AG04450 (cell line): ENCODE results near the gene NPIPB2. TPM values are rescaled to one million over a fixed set of nuclear protein-coding genes. Genes with fewer than 3 reads are reported as not detected.

ENCODE experiments used
- CTCF ChIA-PET: fragments of 300-600, 350-600 bp; formaldehyde crosslinking; extraction: SDS; loops from one replicate; lab custom pipeline; 2022; ENCODE audit warnings: antibody characterized with exemption, inconsistent platforms; lab: Charles Lee
- POLR2A ChIA-PET: fragments of 350-600 bp; formaldehyde crosslinking; extraction: SDS; loops from one replicate; lab custom pipeline; 2021; ENCODE audit warnings: antibody characterized with exemption, inconsistent platforms; lab: Yijun Ruan, JAX
- DNase-seq: peaks from one replicate; pipeline ENCODE4 v3.0.0-alpha.2; 2011; ENCODE audit warnings: low read depth, low spot score
- H3K27ac ChIP-seq: one replicate; pipeline ENCODE4 v1.5.1; 2012; ENCODE audit warnings: low read depth, low read length, control low read depth
- H3K27me3 ChIP-seq: one replicate; pipeline ENCODE4 v1.6.0; 2012; ENCODE audit warnings: low read length; ENCODE audit not compliant: control insufficient read depth, insufficient read depth
- H3K4me3 ChIP-seq: 2 replicates; pipeline ENCODE4 v1.5.1; 2011; ENCODE audit warnings: mild to moderate bottlenecking, low read depth, low read length, control low read depth
- H3K9me3 ChIP-seq: 2 replicates; pipeline ENCODE4 v1.5.1; 2012; ENCODE audit warnings: low read length; ENCODE audit not compliant: control insufficient read depth, insufficient read depth
- polyA plus RNA-seq: library from polyadenylated mRNA; depleted of rRNA; stranded (reverse); fragments of >200 nt; gene quantifications from 2 replicates; pipeline ENCODE4 v1.2.3, GENCODE V29; 2011
- TF ChIP-seq, protein P1 (sequence below): IDR thresholded peaks from 2 replicates; pipeline ENCODE4 v1.5.1; 2011; ENCODE audit warnings: low read depth, low read length, control low read depth, inconsistent platforms

Gene NPIPB2
- polyA plus RNA-seq, 1 experiment, result 5.2 TPM

DNA sequence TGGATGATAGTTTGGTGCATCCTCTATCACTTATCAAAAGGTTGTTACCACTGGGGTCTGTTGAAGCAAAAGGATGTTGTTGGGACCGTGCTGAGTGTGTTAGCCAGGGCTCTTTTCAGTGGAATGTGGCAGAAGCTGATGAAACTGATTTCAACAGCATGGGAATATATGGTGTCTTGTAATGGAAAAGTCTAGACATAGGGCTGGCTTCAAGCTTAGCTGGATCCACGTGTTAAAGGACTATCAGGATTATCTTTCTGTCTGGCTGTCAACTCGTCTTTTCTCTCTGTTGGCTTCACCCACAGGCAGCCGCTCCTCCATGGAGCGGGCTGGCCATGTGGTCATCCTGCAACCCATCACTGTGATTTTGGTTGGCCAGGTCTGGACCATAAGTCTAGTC lies 43.4 kb upstream of the NPIPB2 start:
- Histone ChIP-seq H3K4me3 (no peak overlapping the region), H3K27me3 (no peaks in the 10 kb centered on the region), H3K9me3 (no peaks in the 10 kb centered on the region), H3K27ac (no peak overlapping the region)
- no peak for DNase-seq
- ChIA-PET POLR2A (no interaction called here), CTCF (interaction anchor here (0.7 kb wide), 1 partner anchor 83 kb away, joined by 4 read pairs; no protein-coding TSS in a partner anchor)
- TF ChIP-seq, protein P1, sequence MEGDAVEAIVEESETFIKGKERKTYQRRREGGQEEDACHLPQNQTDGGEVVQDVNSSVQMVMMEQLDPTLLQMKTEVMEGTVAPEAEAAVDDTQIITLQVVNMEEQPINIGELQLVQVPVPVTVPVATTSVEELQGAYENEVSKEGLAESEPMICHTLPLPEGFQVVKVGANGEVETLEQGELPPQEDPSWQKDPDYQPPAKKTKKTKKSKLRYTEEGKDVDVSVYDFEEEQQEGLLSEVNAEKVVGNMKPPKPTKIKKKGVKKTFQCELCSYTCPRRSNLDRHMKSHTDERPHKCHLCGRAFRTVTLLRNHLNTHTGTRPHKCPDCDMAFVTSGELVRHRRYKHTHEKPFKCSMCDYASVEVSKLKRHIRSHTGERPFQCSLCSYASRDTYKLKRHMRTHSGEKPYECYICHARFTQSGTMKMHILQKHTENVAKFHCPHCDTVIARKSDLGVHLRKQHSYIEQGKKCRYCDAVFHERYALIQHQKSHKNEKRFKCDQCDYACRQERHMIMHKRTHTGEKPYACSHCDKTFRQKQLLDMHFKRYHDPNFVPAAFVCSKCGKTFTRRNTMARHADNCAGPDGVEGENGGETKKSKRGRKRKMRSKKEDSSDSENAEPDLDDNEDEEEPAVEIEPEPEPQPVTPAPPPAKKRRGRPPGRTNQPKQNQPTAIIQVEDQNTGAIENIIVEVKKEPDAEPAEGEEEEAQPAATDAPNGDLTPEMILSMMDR, result no peak

DNA sequence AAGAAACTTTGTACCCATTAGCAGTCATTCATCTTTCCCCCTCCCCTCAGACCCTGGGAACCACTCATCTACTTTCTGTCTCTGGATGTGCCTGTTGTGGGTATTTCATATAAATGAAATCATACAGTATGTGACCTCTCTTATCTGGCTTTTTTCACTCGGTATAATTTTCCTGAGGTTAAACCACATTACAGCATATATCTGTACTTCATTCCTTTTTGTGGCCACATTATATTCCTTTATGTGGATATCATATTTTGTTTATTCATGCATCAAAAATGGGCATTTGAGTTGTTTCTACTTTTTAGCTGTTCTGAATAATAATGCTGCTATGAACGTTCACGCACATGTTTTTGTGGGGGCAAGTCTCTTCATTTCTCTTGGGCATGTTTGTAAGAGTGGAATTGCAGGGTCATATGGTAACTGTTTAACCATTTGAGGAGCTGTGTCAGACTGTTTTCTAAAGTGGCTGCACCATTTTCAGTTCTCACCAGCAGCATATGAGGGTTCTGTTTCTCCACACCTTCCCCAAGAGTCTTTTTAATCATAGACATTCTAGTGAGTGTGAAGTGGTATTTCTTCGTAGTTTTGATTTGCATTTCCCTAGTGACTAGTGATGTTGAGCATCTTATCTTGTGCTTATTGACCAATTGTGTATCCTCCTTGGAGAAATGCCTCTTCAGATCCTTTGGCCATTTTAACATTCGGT lies 38.4 kb upstream of the NPIPB2 start:
- Histone ChIP-seq H3K27ac (no peak overlapping the region), H3K9me3 (no peaks in the 10 kb centered on the region; the same call in 1 of the 2 replicates), H3K27me3 (no peaks in the 10 kb centered on the region), H3K4me3 (no peak overlapping the region)
- no peak for DNase-seq
- ChIA-PET POLR2A (no interaction called here), CTCF (interaction anchor here (1.1 kb wide), 1 partner anchor 88 kb away, joined by 6 read pairs; no protein-coding TSS in a partner anchor)
- TF ChIP-seq, protein P1, result no peak

DNA sequence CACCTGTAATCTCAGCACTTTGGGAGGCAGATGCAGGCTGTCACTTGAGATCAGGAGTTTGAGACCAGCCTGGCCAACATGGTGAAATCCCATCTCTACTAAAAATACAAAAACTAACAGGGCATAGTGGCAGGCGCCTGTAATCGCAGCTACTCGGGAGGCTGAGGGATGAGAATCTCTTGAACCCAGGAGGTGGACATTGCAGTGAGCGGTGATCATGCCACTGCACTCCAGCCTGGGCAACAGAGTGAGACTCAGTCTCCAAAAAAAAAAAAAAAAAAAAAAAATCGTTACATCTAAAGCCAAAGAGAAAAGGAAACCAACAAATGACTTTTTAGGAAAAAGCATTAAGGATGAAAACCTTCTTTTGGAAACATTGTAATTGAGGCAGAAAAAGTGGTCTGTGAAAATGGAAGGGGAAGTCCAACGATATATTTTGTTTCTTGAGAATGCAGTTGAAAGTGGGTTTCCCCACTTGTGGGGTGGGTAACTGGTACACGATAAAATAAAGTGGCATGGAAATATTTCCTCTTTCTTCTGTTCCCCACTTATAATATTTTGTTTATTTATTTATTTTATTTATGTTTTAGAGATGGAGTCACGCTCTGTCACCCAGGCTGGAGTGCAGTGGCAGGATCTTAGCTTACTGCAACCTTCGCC lies 37.3 kb upstream of the NPIPB2 start:
- POLR2A ChIA-PET, result no interaction called here
- Histone ChIP-seq H3K27ac (no peak overlapping the region), H3K9me3 (no peaks in the 10 kb centered on the region; the same call in 1 of the 2 replicates), H3K4me3 (no peak overlapping the region), H3K27me3 (no peaks in the 10 kb centered on the region)
- CTCF ChIA-PET, result interaction anchor here (1.2 kb wide), 1 partner anchor 88 kb away, joined by 5 read pairs; no protein-coding TSS in a partner anchor
- TF ChIP-seq, protein P1, result no peak
- no peak for DNase-seq

DNA sequence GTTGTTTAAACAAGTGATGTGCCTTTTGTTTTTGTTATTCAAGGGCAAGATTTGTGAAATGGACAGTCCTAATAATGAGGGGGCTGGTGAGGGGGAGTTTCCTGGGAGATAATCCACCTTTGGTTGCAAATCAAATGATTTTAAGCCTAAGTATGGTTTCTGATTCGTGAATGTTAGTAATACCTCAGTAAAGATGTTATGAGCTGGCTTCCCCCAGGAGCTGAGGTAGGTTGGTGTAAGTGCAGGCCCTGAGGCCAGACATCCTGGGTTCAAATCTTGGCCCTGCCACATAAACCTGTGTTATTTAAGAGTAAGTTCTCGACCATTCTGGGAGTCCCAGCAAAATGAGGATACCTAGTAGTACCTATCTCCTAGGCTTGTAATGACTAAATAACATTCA lies 36.2 kb upstream of the NPIPB2 start:
- POLR2A ChIA-PET, result interaction anchor here (0.5 kb wide), 1 partner anchor 590 kb away, joined by 3 read pairs; no protein-coding TSS in a partner anchor
- Histone ChIP-seq H3K4me3 (peak overlapping the region; percentile 76), H3K27ac (peak overlapping the region; percentile 65), H3K9me3 (no peaks in the 10 kb centered on the region; the same call in 1 of the 2 replicates), H3K27me3 (no peaks in the 10 kb centered on the region)
- TF ChIP-seq, protein P1, result no peak
- DNase-seq, result no peak
- CTCF ChIA-PET, result interaction anchor here (1.2 kb wide), 1 partner anchor 89 kb away, joined by 5 read pairs; no protein-coding TSS in a partner anchor
